Ovary (tissue), 3 donors: ENCODE data around the gene ABHD4.

Experiments
- POLR2A ChIP-seq: fragments of 450-650 bp; IDR thresholded peaks from one replicate; pipeline ENCODE4 v1.6.1; 2017; ENCODE audit warnings: antibody characterized with exemption, mild to moderate bottlenecking, moderate library complexity
- TF ChIP-seq, protein P1 (sequence below), 3 donors: fragments of 450-650 bp in 2 of 3; fragments of 200-600 bp in 1 of 3; IDR thresholded peaks; one replicate each; pipeline versions ENCODE4 v1.5.1 to v1.8.0; 2016 to 2022; ENCODE audit warnings: antibody characterized with exemption in 3 of 3, mild to moderate bottlenecking in 1 of 3
- donor health status: DM: no; HTN: no; CAD: no.

DNA sequence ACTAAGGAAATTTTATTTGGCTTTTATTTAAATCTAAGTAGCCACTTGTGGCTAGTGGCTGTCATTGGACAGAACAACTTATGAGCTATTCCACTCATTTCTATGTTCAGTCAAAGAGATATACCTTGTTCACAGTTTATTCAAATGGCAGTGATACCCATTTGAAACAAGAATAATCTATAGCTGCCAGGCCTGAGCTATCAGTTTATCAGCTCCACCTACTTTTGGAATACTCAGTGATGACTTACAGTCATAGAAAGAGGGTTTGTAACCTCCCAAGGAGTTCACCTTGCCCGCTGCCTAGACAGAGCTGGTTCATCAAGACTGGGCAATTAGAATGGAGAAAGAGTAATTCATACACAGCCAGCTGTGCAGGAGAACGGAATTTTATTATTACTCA lies 4.5 kb upstream of the ABHD4 start:
- TF ChIP-seq, protein P1, sequence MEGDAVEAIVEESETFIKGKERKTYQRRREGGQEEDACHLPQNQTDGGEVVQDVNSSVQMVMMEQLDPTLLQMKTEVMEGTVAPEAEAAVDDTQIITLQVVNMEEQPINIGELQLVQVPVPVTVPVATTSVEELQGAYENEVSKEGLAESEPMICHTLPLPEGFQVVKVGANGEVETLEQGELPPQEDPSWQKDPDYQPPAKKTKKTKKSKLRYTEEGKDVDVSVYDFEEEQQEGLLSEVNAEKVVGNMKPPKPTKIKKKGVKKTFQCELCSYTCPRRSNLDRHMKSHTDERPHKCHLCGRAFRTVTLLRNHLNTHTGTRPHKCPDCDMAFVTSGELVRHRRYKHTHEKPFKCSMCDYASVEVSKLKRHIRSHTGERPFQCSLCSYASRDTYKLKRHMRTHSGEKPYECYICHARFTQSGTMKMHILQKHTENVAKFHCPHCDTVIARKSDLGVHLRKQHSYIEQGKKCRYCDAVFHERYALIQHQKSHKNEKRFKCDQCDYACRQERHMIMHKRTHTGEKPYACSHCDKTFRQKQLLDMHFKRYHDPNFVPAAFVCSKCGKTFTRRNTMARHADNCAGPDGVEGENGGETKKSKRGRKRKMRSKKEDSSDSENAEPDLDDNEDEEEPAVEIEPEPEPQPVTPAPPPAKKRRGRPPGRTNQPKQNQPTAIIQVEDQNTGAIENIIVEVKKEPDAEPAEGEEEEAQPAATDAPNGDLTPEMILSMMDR (IDR thresholded peaks at IDR 0.05), result no peak
- no peak for TF ChIP-seq POLR2A
